Upper lobe of left lung (tissue), 6 donors: ENCODE data around the gene PGD. TPM values are rescaled to one million over a fixed set of nuclear protein-coding genes. Genes with fewer than 3 reads are reported as not detected.
A peak's percentile ranks its signal among the peaks of the same experiment; 100 is the strongest.

Experiments used
- ATAC-seq, 2 donors: fragments of 200-7000 bp; cut with Tn5 transposase; one replicate each; pipeline ENCODE4 v1.9.1; 2022; ENCODE audit warnings: mild to moderate bottlenecking in 2 of 2, moderate library complexity in 2 of 2; ENCODE audit not compliant: low FRiP score in 2 of 2
- DNase-seq, 2 donors: peaks; one replicate each; pipeline ENCODE4 v3.0.0-alpha.2; 2019 to 2020
- H3K27ac ChIP-seq, 4 donors: fragments of 200-600 bp; sonication (generic); one replicate each; pipeline ENCODE4 v1.5.1; 2016 to 2019
- H3K27me3 ChIP-seq, 4 donors: fragments of 200-600 bp; sonication (generic); one replicate each; pipeline ENCODE4 v1.5.1; 2017 to 2019
- H3K36me3 ChIP-seq, 4 donors: fragments of 200-600 bp; sonication (generic); one replicate each; pipeline ENCODE4 v1.5.1; 2016 to 2019
- H3K4me1 ChIP-seq, 4 donors: fragments of 200-600 bp; sonication (generic); one replicate each; pipeline ENCODE4 v1.5.1; 2018 to 2019
- H3K4me3 ChIP-seq, 4 donors: fragments of 200-600 bp; sonication (generic); one replicate each; pipeline ENCODE4 v1.5.1; 2017 to 2019; ENCODE audit warnings: mild to moderate bottlenecking in 2 of 4, moderate library complexity in 1 of 4
- H3K9me3 ChIP-seq, 4 donors: fragments of 200-600 bp; sonication (generic); one replicate each; pipeline ENCODE4 v1.5.1; 2018 to 2019
- EP300 ChIP-seq, 4 donors: sonication (generic); formaldehyde crosslinking; IDR thresholded peaks; one replicate each; pipeline ENCODE4 v1.5.1; 2017; ENCODE audit warnings: antibody characterized with exemption in 4 of 4, control low read depth in 2 of 4
- POLR2A ChIP-seq, 4 donors: fragments of 450-650 bp; IDR thresholded peaks; one replicate each; pipeline ENCODE4 v1.5.1; 2016 to 2017; ENCODE audit warnings: antibody characterized with exemption in 4 of 4, mild to moderate bottlenecking in 2 of 4
- POLR2AphosphoS5 ChIP-seq, 2 donors: sonication (generic); formaldehyde crosslinking; IDR thresholded peaks; one replicate each; pipeline ENCODE4 v1.5.1; 2017; ENCODE audit warnings: antibody characterized with exemption in 2 of 2
- WGBS, 2 donors: methylation state at CpG; one replicate each; pipeline ENCODE4 v1.1.5; 2017 to 2018; 5-methylcytosine and 5-hydroxymethylcytosine counted together
- total RNA-seq, 6 donors: library from RNA; depleted of rRNA in 4 of 6; stranded (reverse); fragments of >200 nt in 4 of 6; gene quantifications; one replicate each; pipeline versions ENCODE4 v1.1.0 to v1.2.1, GENCODE V29; 2016 to 2021
- TF ChIP-seq, protein P1 (sequence below), 6 experiments: fragments of 450-650 bp in 4 of 6; fragments of 200-600 bp in 2 of 6; sonication (generic) in 2 of 6; IDR thresholded peaks; one replicate each; pipeline ENCODE4 v1.5.1; 2016 to 2019; ENCODE audit warnings: antibody characterized with exemption in 6 of 6
- donor health status: DM: no; HTN: no; CAD: no; lungs with moderate emphysema.
- donor health status: DM: no; HTN: yes; CAD: no; lungs with severe emphysema.

Gene PGD
- total RNA-seq, 6 donors from 2014 or later = 118 to 211 (median 183) TPM

DNA sequence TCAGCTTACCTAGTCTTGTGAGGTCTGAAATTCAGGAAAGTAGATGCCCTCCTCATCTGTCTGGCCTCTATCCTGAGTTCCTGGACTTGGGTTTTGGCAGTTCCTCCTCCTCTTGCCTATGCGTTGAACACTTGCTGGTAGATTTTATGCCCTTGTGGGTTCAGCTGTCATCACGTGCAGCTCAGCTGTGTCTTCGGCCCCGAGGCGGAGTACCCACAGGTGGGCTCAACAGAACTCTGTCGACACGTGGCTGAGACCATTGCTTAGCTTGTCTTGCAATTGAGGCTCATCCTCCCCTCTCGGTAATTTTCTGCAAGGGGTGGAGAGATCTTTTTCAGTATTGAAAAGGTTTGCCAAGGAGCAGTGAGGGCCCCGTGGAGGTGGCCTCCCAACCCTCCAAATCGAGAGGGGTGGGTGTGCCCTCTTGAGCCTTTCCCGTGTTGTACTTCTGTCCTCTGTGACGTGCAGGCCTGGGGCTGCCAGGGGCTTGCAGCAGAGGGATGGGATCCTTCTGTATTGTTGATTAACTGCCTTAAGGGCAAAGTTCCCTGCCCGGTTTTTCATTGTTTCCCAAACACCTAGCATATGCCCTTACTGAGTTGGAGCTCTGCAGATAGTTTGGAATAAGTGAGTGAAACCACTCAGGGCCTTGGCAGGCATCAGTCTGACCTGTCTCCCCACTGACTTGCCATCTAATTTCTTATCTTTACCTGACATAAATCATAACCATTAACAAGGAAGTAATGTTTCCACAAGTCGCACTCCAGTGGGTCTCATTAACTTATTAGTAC lies 34.2 kb downstream of the PGD start:
- TF ChIP-seq, protein P1, sequence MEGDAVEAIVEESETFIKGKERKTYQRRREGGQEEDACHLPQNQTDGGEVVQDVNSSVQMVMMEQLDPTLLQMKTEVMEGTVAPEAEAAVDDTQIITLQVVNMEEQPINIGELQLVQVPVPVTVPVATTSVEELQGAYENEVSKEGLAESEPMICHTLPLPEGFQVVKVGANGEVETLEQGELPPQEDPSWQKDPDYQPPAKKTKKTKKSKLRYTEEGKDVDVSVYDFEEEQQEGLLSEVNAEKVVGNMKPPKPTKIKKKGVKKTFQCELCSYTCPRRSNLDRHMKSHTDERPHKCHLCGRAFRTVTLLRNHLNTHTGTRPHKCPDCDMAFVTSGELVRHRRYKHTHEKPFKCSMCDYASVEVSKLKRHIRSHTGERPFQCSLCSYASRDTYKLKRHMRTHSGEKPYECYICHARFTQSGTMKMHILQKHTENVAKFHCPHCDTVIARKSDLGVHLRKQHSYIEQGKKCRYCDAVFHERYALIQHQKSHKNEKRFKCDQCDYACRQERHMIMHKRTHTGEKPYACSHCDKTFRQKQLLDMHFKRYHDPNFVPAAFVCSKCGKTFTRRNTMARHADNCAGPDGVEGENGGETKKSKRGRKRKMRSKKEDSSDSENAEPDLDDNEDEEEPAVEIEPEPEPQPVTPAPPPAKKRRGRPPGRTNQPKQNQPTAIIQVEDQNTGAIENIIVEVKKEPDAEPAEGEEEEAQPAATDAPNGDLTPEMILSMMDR (IDR thresholded peaks at IDR 0.05) = no peak
- TF ChIP-seq POLR2AphosphoS5 (IDR thresholded peaks at IDR 0.05) (no peak), POLR2A (IDR thresholded peaks at IDR 0.05) (no peak), EP300 (IDR thresholded peaks at IDR 0.05) (no peak)

DNA sequence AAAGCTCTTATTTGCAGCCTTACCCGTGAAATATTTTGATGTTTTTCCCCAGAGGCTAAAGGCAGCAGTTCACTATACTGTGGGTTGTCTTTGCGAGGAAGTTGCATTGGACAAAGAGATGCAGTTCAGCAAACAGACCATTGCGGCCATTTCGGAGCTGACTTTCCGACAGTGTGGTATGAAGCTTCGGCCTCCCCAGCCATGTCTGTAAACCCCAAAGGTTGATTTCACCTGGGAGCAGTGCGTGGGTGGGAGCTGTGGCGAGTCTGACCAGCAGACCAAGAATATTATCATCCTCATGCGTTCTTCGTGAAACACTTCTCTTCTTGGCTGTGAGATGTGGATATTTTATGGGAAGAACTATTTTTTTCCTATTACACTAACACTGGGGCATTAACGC lies 34.9 kb downstream of the PGD start:
- no peaks in the 10 kb centered on the region for H3K36me3 ChIP-seq
- DNase-seq (no peak), ATAC-seq (no peak)
- H3K27me3 ChIP-seq = no peaks in the 10 kb centered on the region
- peak overlapping the region in 1 of 4 donors; percentile 16 for H3K27ac ChIP-seq
- 77 to 91% methylated on average over 11 of the region's 11 CpGs for WGBS, 2 donors
- no peak for TF ChIP-seq POLR2AphosphoS5 (IDR thresholded peaks at IDR 0.05)
- no peak for TF ChIP-seq EP300 (IDR thresholded peaks at IDR 0.05)
- TF ChIP-seq POLR2A (IDR thresholded peaks at IDR 0.05) = no peak
- TF ChIP-seq, protein P1 (IDR thresholded peaks at IDR 0.05) = no peak
- no peaks in the 10 kb centered on the region for H3K9me3 ChIP-seq
- H3K4me3 ChIP-seq = no peak overlapping the region
- H3K4me1 ChIP-seq = peaks cover 17 to 39% (median 20%) of the 10 kb centered on the region in 4 donors

More for the DNA sequence above, 34.2 kb downstream of the PGD start:
- Histone ChIP-seq H3K4me3 (no peak overlapping the region), H3K27ac (peak overlapping the region in 1 of 4 donors; percentile 16), H3K36me3 (no peaks in the 10 kb centered on the region), H3K27me3 (no peaks in the 10 kb centered on the region), H3K4me1 (peaks cover 16 to 33% (median 20%) of the 10 kb centered on the region in 4 donors), H3K9me3 (no peaks in the 10 kb centered on the region)
- no peak for DNase-seq
- no peak for ATAC-seq
- 66 to 71% methylated on average over 13 to 14 of the region's 14 CpGs for WGBS, 2 donors

DNA sequence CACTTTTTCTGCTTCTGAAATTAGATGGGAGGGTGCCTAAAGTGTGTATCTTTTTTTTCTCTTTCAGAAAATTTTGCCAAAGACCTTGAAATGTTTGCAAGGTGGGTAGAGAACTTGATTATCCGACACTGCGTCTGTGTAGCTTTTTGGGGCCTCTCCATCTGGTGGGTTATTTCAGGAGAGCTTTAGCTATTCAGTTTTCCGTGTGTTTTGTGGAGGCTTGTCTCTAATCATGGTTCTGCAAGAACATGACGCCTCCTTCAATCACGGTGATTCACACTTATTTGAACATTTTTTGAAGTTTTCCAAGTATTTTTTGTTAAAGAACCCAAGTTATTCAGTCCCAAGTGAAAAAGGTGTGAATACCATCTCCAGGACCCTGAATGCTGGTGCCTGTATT lies 35.7 kb downstream of the PGD start:
- H3K27ac ChIP-seq = no peak overlapping the region
- H3K27me3 ChIP-seq = no peaks in the 10 kb centered on the region
- TF ChIP-seq POLR2AphosphoS5 (IDR thresholded peaks at IDR 0.05) (no peak), POLR2A (IDR thresholded peaks at IDR 0.05) (no peak), EP300 (IDR thresholded peaks at IDR 0.05) (no peak)
- TF ChIP-seq, protein P1 (IDR thresholded peaks at IDR 0.05) = no peak
- no peak overlapping the region for H3K4me3 ChIP-seq
- DNase-seq (no peak), ATAC-seq (no peak)
- H3K4me1 ChIP-seq = peaks cover 17 to 43% (median 20%) of the 10 kb centered on the region in 4 donors
- no peaks in the 10 kb centered on the region for H3K9me3 ChIP-seq
- WGBS, 2 donors = 95 to 97% methylated on average over 5 of the region's 5 CpGs
- no peaks in the 10 kb centered on the region for H3K36me3 ChIP-seq

DNA sequence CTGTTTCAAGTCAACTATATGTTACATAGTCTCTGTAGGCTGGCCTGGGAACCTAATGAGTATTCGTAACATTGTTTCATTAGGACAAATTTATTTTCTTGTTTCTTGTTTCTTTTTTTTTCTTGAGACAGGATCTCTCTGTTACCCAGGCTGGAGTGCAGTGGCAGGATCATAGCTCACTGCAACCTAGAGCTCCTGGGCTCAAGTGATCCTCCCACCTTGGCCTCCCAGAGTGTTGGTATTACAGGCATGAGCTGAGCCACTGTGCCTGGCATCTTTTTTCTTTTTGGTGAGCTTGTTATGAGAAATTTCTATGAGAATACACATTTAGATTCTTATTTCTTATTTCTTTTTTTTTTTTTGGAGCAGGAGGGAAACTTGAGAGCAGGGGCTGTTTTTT lies 38.2 kb downstream of the PGD start:
- Histone ChIP-seq H3K4me1 (peaks cover 0 to 22% (median 6%) of the 10 kb centered on the region in 4 donors), H3K27ac (no peak overlapping the region), H3K9me3 (no peaks in the 10 kb centered on the region), H3K27me3 (no peaks in the 10 kb centered on the region), H3K4me3 (no peak overlapping the region), H3K36me3 (peaks cover 0 to 7% (median 1%) of the 10 kb centered on the region in 4 donors)
- 92 to 94% methylated on average over 1 of the region's 1 CpG for WGBS, 2 donors
- TF ChIP-seq POLR2A (IDR thresholded peaks at IDR 0.05) = no peak
- no peak for TF ChIP-seq POLR2AphosphoS5 (IDR thresholded peaks at IDR 0.05)
- TF ChIP-seq, protein P1 (IDR thresholded peaks at IDR 0.05) = no peak
- no peak for TF ChIP-seq EP300 (IDR thresholded peaks at IDR 0.05)
- ATAC-seq (no peak), DNase-seq (no peak)
